RKO (cell line): ENCODE results near the gene KSR1.
"Not testable (repeated sequence)": the region's sequence is repeated elsewhere in the genome, so short reads cannot be mapped to it uniquely, and the experiment has no call there.

Experiments
- DNase-seq: peaks from one replicate; pipeline ENCODE4 v3.0.0-alpha.2; 2016; ENCODE audit warnings: low spot score

The KSR1 gene

GRCh38 chr17:27494192-27495091, 38.2 kb downstream of the KSR1 start:
- DNase-seq = no peak

DNA sequence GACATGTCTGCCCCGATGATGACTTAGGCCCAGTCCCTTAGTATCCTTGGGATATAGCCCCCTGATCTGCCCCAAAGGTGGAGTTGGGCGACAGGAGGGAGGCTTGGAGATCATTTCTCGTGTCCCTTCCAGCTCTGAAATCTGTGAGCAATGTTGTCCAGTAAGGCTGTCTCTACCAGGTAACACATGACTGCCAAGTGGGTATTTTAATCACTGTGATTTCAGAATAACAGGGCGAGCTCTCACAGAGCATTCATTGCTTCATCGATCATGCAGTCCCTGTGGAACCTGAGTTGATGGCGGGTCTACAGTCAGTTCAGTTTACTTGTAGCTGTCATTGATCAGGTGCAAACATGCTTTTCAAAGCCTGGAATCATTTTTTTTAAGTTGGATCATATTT, 39.2 kb downstream of the KSR1 start:
- no peak for DNase-seq

DNA sequence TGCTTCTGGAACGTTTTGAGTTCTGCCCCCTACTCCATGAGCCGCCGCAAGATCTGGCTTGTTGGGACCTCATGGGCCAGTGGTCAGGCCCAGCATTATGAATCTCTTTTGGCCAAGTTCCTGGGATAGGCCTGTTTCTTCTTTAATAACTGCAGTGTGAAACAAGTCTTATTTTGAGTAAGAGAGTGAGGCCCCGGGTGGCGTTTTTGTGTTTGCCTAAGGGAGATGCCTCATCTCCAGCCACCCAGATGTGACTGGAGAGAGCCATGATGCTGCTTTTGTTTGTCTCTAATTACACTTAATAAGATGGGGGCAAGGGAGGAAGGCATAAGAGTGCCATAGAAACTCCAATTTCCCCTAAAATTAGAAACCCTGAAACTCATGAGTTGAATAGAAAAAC, 39.8 kb downstream of the KSR1 start:
- DNase-seq = no peak

DNA sequence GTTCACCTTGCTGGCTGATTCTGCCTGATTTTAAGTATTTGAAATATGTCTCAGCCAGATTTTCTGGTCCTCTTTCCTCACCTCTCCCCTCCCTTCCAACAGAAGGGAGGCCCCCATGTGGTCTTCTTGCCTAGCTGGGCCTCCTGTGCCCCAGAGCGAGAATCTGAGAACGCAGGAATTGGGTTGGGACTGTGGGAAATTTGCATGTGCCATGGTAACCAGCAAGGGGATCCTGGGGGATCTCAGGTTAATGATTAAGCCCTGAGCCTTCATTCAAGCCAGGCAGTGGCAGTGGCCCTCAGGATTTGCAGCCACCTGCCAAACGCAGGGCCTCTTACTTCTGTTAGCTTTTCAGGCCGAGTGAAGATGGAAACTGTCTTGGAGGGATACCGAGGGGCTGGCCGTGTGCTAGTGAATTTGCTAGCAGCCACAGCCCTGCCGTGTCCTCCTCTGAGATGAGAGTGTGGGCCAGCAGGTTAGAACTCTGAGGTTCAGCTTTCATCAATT, 40.2 kb downstream of the KSR1 start:
- no peak for DNase-seq

GRCh38 chr17:27496971-27497370, 40.7 kb downstream of the KSR1 start:
- DNase-seq = no peak

DNA sequence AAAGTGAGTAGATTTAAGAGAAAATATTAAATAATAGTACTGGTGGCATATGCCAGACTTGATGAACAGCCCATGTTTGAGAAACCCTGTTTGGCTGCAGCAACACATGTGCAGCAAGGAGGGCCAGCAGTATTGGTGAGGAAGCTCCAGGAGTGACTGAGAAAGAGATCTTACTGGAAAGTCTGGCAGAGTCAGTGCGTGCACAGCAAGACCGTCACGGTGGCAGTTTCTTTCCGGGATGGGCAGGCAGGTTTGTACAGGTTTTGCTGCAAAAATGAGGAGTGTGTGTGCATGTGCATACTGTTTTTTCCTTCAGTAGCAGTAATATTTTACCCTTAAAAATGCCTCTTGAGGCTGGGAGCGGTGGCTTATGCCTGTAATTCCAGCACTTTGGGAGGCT, 41.4 kb downstream of the KSR1 start:
- DNase-seq = no peak

DNA sequence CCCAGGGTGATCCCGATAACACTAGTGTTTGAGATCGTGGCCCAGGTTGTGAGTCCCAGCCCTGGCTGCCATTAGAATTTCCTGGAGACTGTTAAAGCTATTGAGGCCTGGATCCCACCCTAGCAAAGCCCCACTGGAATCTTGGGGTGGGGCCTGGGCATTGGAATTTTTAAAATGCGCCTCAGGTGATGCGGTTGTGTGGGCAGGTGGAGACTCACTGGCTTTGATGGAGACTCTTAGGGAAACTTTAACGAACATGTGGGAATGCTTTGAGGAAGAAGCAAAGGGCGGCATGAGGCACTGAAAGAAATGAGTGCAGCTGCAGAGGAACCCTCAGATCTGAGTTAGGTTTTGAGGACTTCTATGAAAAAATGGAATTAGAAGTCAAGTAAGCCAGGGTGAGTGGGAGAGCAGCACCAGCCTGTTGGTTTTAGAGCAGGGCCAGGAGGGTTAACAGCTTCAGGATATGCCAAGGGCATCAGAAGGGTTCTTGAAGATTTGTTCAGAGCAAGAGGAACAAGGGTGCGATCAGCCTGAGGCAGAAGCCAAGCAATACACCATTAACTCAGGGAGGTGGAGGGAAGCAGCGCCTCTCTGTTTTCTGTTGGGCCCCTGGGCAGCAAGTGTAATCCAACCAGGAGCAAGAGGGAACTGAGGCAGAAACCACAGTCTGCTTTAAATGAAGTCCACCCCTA, 42.5 kb downstream of the KSR1 start:
- DNase-seq = no peak

DNA sequence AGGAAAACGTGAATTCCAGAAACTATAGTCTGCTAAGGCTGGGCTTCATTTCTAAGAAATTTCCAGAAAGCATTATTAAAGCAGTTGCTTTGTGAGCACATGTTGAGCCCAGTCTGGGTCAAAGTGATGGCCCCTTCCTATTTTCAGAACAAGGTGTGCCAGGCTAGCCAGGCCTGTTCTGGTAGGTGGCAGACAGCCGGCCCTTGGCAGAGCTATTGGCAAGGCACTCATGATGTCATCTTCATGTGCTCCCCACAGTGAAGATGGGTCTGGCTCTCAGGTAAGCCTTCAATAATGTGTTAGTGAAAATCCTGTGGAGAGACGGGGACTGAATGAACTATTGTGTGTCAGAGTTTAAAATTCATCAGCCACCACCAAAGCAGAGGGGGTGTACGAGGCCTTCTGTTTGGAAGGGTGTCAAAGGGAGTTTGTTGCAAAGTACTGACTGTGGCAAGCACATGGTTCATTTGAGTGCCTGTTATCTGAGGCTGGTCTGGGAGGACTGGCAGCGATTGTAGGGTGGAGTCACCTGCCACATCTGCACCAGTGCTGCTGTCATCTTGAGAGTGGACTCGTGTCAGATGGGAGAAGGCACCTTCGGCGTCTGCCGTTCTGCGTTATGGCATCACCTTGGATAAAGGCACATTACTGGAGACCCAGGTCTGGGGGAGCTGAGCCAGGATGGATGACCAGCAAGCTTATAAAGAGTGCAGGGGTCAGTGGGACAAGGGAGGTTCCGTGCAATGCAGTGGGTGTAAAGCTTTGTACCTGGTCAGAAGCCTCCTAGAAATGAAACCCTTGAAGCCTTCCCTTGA, 43.4 kb downstream of the KSR1 start:
- DNase-seq = no peak

- not testable (repeated sequence) for DNase-seq
Observed at GRCh38 chr17:27501338-27501737, 45.1 kb downstream of the KSR1 start.

DNA sequence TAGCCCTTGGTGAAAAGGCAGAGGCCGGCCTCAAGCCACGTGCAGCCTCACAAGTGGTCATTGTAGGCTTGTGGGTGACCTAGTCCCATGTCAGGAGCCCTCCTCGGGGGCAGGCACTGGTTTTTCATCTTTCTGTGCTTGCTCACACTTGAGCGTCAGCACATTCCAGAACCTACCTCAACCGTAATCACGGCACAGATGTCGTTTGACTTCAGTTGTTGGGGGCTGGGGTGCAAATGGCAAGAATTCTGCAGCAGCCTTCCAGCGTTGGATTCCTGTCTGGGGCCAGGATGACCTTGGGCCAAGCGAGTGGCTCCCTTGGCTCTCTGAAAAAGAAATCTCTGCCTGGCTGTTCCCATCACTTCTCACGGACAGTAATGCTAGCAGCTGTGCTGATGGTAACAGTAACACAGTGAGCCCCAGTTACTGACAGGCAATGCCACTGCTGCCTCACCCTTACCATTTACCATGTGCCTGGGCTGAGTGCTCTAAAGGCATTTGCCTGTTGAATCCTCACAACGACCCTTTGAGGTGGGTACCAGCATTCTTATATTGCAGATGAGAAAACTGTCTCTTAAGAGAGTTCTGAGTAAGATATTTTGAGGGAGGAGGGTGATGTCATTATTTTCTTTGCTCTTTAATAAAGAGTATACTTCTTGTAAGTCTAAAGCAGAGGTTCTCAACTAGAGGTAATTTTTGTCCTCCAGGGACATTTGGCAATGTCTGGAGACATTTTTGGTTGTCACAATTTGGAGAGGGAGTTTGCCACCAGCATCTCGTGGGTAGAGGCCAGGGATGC, 46.5 kb downstream of the KSR1 start:
- DNase-seq = no peak

GRCh38 chr17:27503611-27504010, 47.4 kb downstream of the KSR1 start:
- DNase-seq = no peak

GRCh38 chr17:27504188-27504995, 48.1 kb downstream of the KSR1 start:
- no peak for DNase-seq

DNA sequence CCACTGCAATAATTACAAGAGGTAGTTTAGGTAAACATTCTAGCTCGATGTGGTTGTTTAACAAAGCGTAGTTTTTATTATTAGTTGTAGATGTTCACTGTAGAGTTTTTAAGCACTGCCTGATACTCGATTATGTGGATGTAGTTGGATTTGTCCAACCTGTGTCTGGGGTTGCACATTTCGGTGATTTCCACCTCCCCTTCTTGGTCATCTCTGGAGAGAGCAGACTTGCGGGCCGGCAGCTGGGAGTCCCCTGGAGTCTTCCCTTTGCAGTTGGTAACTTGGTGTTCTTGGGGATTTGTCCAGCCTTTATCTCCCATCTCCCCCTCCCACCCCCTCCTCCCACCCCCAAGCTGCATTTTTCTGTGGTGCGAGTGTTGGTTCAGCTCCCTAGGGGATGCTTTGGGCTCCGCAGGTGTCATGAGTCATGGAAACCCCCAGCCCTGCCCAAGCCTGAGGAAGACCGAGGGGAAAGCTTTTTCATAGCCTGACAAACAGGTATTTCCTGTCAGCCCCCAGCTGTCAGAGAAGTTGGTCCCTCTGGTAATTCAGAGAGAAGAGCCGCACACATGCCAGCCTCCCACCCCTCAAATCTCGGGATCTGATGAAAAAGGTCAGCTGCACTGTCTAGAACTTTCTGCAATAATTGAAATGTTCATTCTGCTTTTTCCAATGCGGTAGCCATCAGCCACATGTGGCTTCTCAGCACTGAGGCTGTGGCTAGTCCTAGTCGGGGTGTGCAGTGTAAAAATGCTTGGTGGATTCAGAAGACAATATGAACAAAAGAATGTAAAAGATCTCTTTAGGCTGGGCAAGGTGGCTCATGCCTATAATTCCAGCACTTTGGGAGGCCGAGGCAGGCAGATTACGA, 50.3 kb downstream of the KSR1 start:
- no peak for DNase-seq

- no peak for DNase-seq
Observed at GRCh38 chr17:27511168-27511883, 55.1 kb downstream of the KSR1 start.

DNA sequence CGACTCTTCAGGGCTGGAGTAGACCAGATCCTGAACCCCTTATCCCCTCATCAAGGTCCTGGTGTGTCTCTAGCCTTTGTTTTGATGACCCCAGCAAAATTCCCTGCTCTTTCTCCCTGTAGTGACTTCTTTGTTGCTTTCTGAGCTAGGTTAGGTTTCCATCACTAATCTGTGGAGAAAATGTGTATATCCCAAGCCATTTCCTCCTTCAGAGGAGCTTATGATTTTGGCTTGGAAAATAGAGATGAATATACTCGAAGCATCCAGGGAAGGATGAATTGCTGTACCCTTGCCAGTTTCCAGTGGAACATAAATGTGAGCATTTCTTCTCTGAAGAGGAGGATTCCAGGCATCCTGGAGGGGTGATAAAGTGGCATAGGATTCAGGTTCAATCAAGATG, 55.8 kb downstream of the KSR1 start:
- no peak for DNase-seq

GRCh38 chr17:27512511-27513346, 56.5 kb downstream of the KSR1 start:
- no peak for DNase-seq

DNA sequence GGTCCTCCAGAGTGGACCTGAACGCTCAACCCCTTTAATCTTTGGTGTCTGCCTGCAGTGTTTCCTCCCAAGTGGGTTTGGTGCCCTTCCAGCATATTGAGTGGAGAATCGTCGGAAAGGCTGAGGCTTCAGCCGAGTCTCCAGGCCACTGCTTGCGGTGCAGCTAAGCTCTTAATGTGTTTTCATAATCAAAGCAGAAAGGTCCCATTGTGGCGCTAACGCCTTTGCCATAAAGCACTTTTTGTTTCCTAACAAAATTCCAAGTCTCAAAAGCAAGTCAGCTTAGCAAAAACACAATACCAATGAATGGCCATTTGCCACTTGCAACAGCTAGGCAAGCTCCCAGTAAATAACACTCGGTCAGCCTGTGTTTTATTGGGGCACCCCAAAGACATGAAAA, 57.6 kb downstream of the KSR1 start:
- no peak for DNase-seq
